22Rv1 (cell line): ENCODE results near the gene CALCR.

ENCODE experiments used
- H3K27ac ChIP-seq: fragments of 450-650 bp; 2 replicates; pipeline ENCODE4 v1.5.1; 2017
- ZFX ChIP-seq: fragments of 450-650 bp; IDR thresholded peaks from 2 replicates; pipeline ENCODE4 v1.6.1; 2017; ENCODE audit warnings: antibody characterized with exemption, borderline replicate concordance
- TF ChIP-seq, protein P1 (sequence below): fragments of 450-650 bp; IDR thresholded peaks from 2 replicates; pipeline ENCODE4 v1.5.1; 2017; ENCODE audit warnings: mild to moderate bottlenecking

The CALCR gene

DNA sequence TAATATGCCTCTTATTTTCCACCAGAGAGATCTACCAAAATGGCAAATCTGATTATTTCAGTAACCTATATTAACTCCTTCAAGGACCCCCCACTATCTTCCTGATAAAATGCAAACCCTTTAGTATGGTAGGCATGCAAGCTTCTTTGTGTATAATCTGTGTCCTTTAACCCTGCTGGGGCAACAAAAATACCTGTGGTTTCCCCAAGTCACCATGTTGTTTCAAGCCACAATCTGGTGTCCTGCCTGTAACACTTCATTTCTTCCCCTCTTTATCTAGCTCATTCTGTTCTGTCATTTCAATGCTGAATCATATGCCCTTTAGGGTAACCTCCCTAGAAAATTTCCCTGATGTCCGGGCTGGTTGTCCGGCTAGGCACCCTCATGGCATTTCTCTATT lies 5.3 kb downstream of the CALCR start:
- TF ChIP-seq, protein P1, sequence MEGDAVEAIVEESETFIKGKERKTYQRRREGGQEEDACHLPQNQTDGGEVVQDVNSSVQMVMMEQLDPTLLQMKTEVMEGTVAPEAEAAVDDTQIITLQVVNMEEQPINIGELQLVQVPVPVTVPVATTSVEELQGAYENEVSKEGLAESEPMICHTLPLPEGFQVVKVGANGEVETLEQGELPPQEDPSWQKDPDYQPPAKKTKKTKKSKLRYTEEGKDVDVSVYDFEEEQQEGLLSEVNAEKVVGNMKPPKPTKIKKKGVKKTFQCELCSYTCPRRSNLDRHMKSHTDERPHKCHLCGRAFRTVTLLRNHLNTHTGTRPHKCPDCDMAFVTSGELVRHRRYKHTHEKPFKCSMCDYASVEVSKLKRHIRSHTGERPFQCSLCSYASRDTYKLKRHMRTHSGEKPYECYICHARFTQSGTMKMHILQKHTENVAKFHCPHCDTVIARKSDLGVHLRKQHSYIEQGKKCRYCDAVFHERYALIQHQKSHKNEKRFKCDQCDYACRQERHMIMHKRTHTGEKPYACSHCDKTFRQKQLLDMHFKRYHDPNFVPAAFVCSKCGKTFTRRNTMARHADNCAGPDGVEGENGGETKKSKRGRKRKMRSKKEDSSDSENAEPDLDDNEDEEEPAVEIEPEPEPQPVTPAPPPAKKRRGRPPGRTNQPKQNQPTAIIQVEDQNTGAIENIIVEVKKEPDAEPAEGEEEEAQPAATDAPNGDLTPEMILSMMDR: no peak
- TF ChIP-seq ZFX: no peak
- no peak overlapping the region for H3K27ac ChIP-seq

DNA sequence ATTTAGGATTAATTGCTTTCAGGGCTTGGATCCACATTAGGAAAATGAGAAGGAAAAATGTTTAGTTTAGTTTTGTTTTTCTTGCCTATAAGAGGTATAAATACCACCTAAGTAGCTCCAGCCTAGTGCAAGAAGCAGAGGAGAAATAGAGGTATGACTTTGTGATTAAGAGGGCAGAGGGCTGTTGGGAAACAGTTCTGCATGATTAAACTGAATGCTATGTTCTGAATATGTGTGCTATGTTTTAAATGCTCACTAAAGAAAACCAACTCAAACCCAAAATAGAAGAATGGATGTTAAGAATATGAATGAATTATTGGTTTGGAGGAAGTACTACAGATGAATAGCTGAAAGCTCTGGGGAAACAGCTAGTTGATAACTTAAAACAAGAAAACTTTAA lies 7.6 kb downstream of the CALCR start:
- no peak for TF ChIP-seq ZFX
- TF ChIP-seq, protein P1: no peak
- H3K27ac ChIP-seq: no peak overlapping the region

DNA sequence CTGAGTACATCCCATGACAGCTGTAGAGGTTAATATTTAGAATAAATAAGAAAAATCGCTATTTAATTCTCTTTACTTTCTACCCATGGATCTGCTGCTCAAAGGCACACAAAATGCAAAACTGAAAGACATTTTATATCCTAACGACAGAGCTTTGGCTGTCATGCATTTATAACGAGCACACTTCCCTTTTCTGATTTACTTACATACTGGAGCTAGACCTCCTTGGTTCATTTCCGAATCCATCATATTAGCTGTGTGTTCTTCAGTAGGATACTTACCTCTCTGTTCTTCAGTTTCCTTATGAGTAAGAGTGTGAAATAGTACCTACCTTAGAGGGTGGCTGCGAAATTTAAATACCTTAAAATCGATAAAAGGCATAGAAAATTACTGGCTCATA lies 10.9 kb downstream of the CALCR start:
- TF ChIP-seq, protein P1: no peak
- no peak for TF ChIP-seq ZFX
- H3K27ac ChIP-seq: no peak overlapping the region

DNA sequence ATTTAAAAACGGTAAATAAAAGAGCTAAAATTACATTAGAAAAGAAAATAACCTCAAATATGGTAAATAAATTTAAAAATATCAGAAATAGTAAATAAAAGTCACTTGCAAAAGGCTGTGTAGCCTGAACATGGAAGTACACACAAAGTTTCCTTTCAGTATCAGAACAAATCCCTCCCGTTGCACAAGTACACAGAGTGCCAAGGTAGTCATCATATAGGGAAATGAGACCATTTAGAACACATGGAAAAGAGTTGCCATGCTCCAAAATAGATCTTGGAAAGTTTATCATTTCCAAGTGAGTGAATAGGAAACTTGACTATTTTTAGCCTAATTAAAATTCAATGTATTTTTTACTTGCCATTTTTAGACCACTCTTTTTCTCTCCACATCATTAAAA lies 11.6 kb downstream of the CALCR start:
- TF ChIP-seq, protein P1: no peak
- no peak for TF ChIP-seq ZFX

DNA sequence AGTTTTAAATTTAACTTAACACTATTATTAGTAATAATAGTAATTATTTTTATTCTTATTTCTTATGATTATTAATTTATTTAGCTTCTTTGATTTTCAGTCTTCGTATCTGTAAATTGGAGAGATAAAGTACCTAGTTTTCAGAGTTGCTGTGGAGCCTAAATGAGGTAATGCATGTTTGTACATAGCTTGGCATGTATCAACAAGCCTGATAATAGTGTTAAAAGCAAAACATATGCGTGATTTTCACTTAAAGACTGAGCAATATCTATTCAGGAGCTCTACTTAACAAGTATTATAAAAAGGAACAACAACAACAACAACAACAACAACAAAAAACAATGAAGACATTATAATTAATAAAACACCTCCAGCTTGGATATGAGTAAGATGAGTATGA lies 12.4 kb downstream of the CALCR start:
- TF ChIP-seq ZFX: no peak
- TF ChIP-seq, protein P1: no peak
- H3K27ac ChIP-seq: no peak overlapping the region

More for the DNA sequence above, 11.6 kb downstream of the CALCR start:
- H3K27ac ChIP-seq: no peak overlapping the region

DNA sequence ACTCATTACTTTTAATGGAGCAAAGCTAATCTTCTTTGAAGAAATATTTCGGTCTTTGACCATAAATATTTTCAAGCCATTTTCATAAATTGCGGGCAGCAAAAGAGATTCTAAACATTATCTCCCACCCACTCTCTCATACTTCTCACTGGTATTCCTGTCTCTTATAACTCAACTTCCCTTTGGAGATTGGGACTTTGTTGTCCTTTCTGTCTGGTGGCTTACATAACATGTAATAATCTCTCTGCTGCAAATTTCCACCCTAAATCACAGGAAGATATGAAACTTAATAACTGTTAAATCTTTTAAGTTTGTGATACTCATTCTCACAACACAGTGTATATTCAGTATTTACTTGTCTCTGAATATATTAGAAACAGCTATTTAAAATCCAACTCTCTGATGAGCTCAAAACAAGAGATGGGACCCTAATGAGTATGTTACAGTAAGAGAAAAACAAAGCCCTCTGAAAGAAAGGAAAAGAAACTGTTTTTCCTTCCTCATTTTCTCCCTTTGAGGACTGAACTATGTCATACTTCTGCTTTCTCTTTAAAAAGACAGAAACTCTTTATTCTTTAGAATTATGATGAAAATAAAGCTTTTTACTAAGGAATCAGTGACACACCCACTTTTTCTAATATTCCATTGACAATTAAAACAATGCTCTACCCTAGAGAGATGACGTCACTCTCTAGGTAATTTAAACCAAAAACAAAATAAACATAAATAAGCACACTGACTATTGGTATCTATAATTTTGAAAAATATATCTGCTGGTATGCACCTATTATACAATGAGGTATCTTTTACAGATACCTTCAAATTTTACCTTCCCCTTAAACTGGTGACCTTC lies 14.7 kb downstream of the CALCR start:
- no peak overlapping the region for H3K27ac ChIP-seq
- TF ChIP-seq, protein P1: no peak
- no peak for TF ChIP-seq ZFX
